Astrocyte (in vitro differentiated cells and primary cell): ENCODE measurements around the gene SEMA7A. TPM values are rescaled to one million over a fixed set of nuclear protein-coding genes. Genes with fewer than 3 reads are reported as not detected.
A peak's percentile ranks its signal among the peaks of the same experiment; 100 is the strongest.

Experiments used
- DNase-seq: peaks from one replicate; pipeline ENCODE4 v3.0.0-alpha.2; 2010; ENCODE audit warnings: low read depth
- FAIRE-seq: peaks from 2 replicates; lab custom pipeline; 2011; peaks lifted over from hg19 to GRCh38; lab: Jason Lieb, UNC
- H2AFZ ChIP-seq: 2 replicates; pipeline ENCODE4 v1.6.0; 2012; ENCODE audit warnings: low read depth, low read length, inconsistent platforms
- H3K27ac ChIP-seq: 2 replicates; pipeline ENCODE4 v1.5.1; 2011; ENCODE audit warnings: low read depth, low read length, inconsistent platforms
- H3K27me3 ChIP-seq: 2 replicates; pipeline ENCODE4 v1.6.0; 2011; ENCODE audit warnings: low read length, inconsistent platforms; ENCODE audit not compliant: insufficient read depth
- H3K36me3 ChIP-seq: 2 replicates; pipeline ENCODE4 v1.5.1; 2011; ENCODE audit warnings: low read length, inconsistent platforms; ENCODE audit not compliant: insufficient read depth
- H3K4me1 ChIP-seq: 2 replicates; pipeline ENCODE4 v1.5.1; 2011; ENCODE audit warnings: low read length, inconsistent platforms; ENCODE audit not compliant: insufficient read depth
- H3K4me2 ChIP-seq: 2 replicates; pipeline ENCODE4 v1.6.0; 2012; ENCODE audit warnings: low read length, inconsistent platforms
- H3K4me3 ChIP-seq: 2 replicates; pipeline ENCODE4 v1.5.1; 2011; ENCODE audit warnings: low read depth, mild to moderate bottlenecking, low read length, inconsistent platforms; ENCODE audit not compliant: insufficient read depth
- H3K79me2 ChIP-seq: 2 replicates; pipeline ENCODE4 v1.6.0; 2012; ENCODE audit warnings: mild to moderate bottlenecking, low read length, inconsistent platforms; ENCODE audit not compliant: insufficient read depth
- H3K9ac ChIP-seq: 2 replicates; pipeline ENCODE4 v1.6.0; 2012; ENCODE audit warnings: mild to moderate bottlenecking, low read length, inconsistent platforms
- H3K9me3 ChIP-seq: 2 replicates; pipeline ENCODE4 v1.5.1; 2012; ENCODE audit warnings: low read depth, mild to moderate bottlenecking, low read length, inconsistent platforms; ENCODE audit not compliant: insufficient read depth
- H4K20me1 ChIP-seq: 2 replicates; pipeline ENCODE4 v1.6.0; 2012; ENCODE audit warnings: low read length, inconsistent platforms; ENCODE audit not compliant: insufficient read depth
- H3K27ac Mint-ChIP-seq: one replicate; pipeline ENCODE4 v1.8.0; 2021; ENCODE audit warnings: mild to moderate bottlenecking, mixed read lengths; ENCODE audit not compliant: unreplicated experiment
- H3K27me3 Mint-ChIP-seq: one replicate; pipeline ENCODE4 v1.8.0; 2021; ENCODE audit warnings: low read depth, mixed read lengths; ENCODE audit not compliant: unreplicated experiment
- H3K36me3 Mint-ChIP-seq: one replicate; pipeline ENCODE4 v1.8.0; 2021; ENCODE audit warnings: low read depth, mixed read lengths; ENCODE audit not compliant: unreplicated experiment
- H3K4me1 Mint-ChIP-seq: one replicate; pipeline ENCODE4 v1.8.0; 2021; ENCODE audit warnings: low read depth, mixed read lengths; ENCODE audit not compliant: unreplicated experiment
- H3K4me3 Mint-ChIP-seq: one replicate; pipeline ENCODE4 v1.8.0; 2021; ENCODE audit warnings: mild to moderate bottlenecking, moderate library complexity, mixed read lengths; ENCODE audit not compliant: unreplicated experiment
- H3K9me3 Mint-ChIP-seq: one replicate; pipeline ENCODE4 v1.8.0; 2021; ENCODE audit warnings: mild to moderate bottlenecking, mixed read lengths; ENCODE audit not compliant: unreplicated experiment
- EZH2 ChIP-seq: IDR thresholded peaks from 2 replicates; pipeline ENCODE4 v1.6.1; 2012; ENCODE audit warnings: mild to moderate bottlenecking, low read length, inconsistent platforms; ENCODE audit not compliant: insufficient read depth
- total RNA-seq: library from RNA; stranded (reverse); gene quantifications from 2 replicates; pipeline ENCODE4 v1.2.1, GENCODE V29; 2021
- TF ChIP-seq, protein P1 (sequence below): IDR thresholded peaks from 2 replicates; pipeline ENCODE4 v1.5.1; 2011; ENCODE audit warnings: low read depth, mild to moderate bottlenecking, inconsistent platforms, low read length, moderate library complexity; ENCODE audit not compliant: insufficient read depth

SEMA7A gene
- total RNA-seq, 1 donor from 2014 or later = 26.7 TPM

DNA sequence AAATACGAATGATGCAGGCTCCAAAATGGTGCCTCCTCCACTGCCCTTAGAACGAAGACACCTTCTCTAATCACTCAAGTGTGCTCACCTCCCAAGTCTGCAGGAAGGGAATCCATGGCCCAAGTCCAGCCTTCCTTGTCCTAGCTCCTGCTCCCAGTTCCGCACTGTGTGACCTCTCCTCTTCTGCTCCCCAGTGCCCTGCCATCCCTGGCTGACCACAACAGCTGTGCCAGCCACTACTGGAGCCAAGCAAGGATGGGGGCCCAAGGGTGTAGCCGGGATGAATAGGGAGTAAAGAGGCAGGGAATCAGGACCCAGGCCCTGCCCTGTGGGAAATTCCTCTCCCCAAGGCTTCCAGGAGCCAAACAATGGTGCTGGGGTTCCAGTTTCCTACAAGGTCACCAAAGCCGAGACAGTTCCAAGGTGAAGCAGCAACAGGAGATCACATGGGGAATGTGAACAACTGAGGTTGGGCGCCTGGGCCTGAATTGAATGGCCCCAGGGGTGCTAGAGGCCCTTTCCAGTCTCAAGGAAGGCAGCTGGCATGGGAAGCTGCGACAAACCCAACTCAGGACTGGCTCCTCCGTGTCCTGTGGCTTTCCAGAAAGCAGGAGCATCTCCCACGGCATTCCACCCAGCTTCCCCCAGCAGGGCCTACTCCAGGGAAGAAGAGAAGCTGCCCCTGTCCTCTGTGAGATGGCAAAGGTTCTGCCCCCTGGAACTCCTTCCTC lies 20.2 kb downstream of the SEMA7A start:
- no peak overlapping the region for H3K27ac ChIP-seq
- TF ChIP-seq, protein P1, sequence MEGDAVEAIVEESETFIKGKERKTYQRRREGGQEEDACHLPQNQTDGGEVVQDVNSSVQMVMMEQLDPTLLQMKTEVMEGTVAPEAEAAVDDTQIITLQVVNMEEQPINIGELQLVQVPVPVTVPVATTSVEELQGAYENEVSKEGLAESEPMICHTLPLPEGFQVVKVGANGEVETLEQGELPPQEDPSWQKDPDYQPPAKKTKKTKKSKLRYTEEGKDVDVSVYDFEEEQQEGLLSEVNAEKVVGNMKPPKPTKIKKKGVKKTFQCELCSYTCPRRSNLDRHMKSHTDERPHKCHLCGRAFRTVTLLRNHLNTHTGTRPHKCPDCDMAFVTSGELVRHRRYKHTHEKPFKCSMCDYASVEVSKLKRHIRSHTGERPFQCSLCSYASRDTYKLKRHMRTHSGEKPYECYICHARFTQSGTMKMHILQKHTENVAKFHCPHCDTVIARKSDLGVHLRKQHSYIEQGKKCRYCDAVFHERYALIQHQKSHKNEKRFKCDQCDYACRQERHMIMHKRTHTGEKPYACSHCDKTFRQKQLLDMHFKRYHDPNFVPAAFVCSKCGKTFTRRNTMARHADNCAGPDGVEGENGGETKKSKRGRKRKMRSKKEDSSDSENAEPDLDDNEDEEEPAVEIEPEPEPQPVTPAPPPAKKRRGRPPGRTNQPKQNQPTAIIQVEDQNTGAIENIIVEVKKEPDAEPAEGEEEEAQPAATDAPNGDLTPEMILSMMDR = no peak
- Mint-ChIP-seq H3K27ac (no peak overlapping the region), H3K4me3 (no peak overlapping the region), H3K4me1 (peaks cover 7% of the 10 kb centered on the region), H3K36me3 (peaks cover 22% of the 10 kb centered on the region), H3K9me3 (no peaks in the 10 kb centered on the region), H3K27me3 (peaks cover 5% of the 10 kb centered on the region)
- H3K79me2 ChIP-seq = peaks cover 81% of the 10 kb centered on the region
- DNase-seq (no peak), FAIRE-seq (no peak)
- no peaks in the 10 kb centered on the region for H3K27me3 ChIP-seq
- H3K9ac ChIP-seq = no peak overlapping the region
- no peaks in the 10 kb centered on the region for H3K9me3 ChIP-seq
- peaks cover 48% of the 10 kb centered on the region for H4K20me1 ChIP-seq
- H3K4me2 ChIP-seq = no peak overlapping the region
- no peak overlapping the region for H2AFZ ChIP-seq
- H3K36me3 ChIP-seq = peaks cover 55% of the 10 kb centered on the region
- peaks cover 47% of the 10 kb centered on the region for H3K4me1 ChIP-seq
- H3K4me3 ChIP-seq = no peak overlapping the region

DNA sequence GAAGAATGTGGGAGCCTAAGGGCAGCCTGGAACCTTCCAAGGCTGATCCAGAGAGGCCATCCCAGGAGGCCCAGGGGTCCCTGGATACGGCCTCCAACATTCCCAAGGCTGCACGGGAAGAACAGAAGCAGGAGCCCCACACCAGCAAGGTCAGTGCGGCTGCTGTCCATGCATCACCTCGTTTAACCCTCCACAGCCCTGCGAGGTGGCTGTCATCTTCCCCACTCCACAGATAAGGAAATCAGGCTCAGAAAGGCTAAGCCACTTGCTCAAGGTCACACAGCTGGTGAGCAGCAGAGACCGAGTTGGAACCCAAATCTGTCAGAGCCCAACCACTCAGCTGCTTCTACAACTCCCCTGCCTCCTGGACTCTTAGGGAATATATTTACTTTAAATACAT lies 21.6 kb downstream of the SEMA7A start:
- H2AFZ ChIP-seq = no peak overlapping the region
- H3K4me1 ChIP-seq = peaks cover 47% of the 10 kb centered on the region
- DNase-seq = no peak
- peaks cover 5% of the 10 kb centered on the region for H3K27me3 Mint-ChIP-seq
- TF ChIP-seq EZH2 = no peak
- TF ChIP-seq, protein P1 = no peak
- no peak for FAIRE-seq
- no peak overlapping the region for H3K27ac Mint-ChIP-seq
- peaks cover 15% of the 10 kb centered on the region for H3K4me1 Mint-ChIP-seq
- H3K4me3 Mint-ChIP-seq = no peak overlapping the region
- H3K27ac ChIP-seq = peak overlapping the region; percentile 9
- peaks cover 55% of the 10 kb centered on the region for H3K36me3 ChIP-seq
- H3K4me2 ChIP-seq = no peak overlapping the region
- no peaks in the 10 kb centered on the region for H3K9me3 Mint-ChIP-seq
- no peak overlapping the region for H3K9ac ChIP-seq
- no peak overlapping the region for H3K4me3 ChIP-seq
- H3K27me3 ChIP-seq = no peaks in the 10 kb centered on the region
- H3K36me3 Mint-ChIP-seq = peaks cover 21% of the 10 kb centered on the region
- H3K79me2 ChIP-seq = peaks cover 67% of the 10 kb centered on the region
- peaks cover 41% of the 10 kb centered on the region for H4K20me1 ChIP-seq
- no peaks in the 10 kb centered on the region for H3K9me3 ChIP-seq

DNA sequence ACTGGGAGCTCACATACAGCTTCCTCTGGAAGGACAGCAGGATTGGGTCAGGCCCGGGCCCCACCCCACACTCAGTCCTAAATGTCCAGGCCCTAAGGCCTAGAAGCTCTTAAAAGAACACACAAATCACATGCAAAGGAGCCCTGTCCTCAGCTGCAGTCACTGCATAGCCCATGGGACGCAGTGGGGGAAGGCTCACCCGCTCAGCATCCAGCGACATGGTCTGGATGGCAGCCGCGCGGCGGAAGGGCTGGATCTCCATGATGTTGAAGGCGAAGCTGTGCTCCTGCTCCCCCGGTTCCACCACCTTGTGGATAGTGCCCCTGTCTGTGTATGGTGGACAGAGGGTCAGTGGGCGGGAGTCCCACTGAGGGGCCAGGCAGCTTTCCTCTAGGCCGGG lies 22.1 kb downstream of the SEMA7A start:
- no peak overlapping the region for H3K27ac Mint-ChIP-seq
- H3K4me1 Mint-ChIP-seq = peaks cover 17% of the 10 kb centered on the region
- no peak for FAIRE-seq

More for the DNA sequence above, 22.1 kb downstream of the SEMA7A start:
- peaks cover 63% of the 10 kb centered on the region for H3K79me2 ChIP-seq
- peaks cover 5% of the 10 kb centered on the region for H3K27me3 Mint-ChIP-seq
- no peak overlapping the region for H2AFZ ChIP-seq
- H3K4me3 ChIP-seq = no peak overlapping the region
- H3K9me3 ChIP-seq = no peaks in the 10 kb centered on the region
- no peak overlapping the region for H3K27ac ChIP-seq
- peaks cover 38% of the 10 kb centered on the region for H4K20me1 ChIP-seq
- H3K4me3 Mint-ChIP-seq = no peak overlapping the region
- DNase-seq = no peak
- H3K27me3 ChIP-seq = no peaks in the 10 kb centered on the region
- H3K9ac ChIP-seq = no peak overlapping the region
- H3K9me3 Mint-ChIP-seq = no peaks in the 10 kb centered on the region
- H3K4me2 ChIP-seq = no peak overlapping the region
- TF ChIP-seq, protein P1 = no peak
- TF ChIP-seq EZH2 = no peak
- peaks cover 18% of the 10 kb centered on the region for H3K36me3 Mint-ChIP-seq
- peaks cover 52% of the 10 kb centered on the region for H3K36me3 ChIP-seq
- peaks cover 47% of the 10 kb centered on the region for H3K4me1 ChIP-seq
